Cardiac muscle cell (in vitro differentiated cells and primary cell): ENCODE results near the gene ZNF438. TPM values are rescaled to one million over a fixed set of nuclear protein-coding genes. Genes with fewer than 3 reads are reported as not detected.
"Not testable (repeated sequence)": the region's sequence is repeated elsewhere in the genome, so short reads cannot be mapped to it uniquely, and the experiment has no call there.

Source experiments
- DNase-seq, 2 donors: peaks; one replicate each; pipeline versions ENCODE4 v3.0.0 to v3.0.0-alpha.2; 2010 to 2017; ENCODE audit warnings: low read depth in 1 of 2, low spot score in 1 of 2
- H3K27ac ChIP-seq: fragments of 200-600 bp; sonication (generic); 2 replicates; pipeline ENCODE4 v1.5.1; 2016
- H3K27me3 ChIP-seq: fragments of 200-600 bp; sonication (generic); 2 replicates; pipeline ENCODE4 v1.6.0; 2016; ENCODE audit warnings: control low read depth
- H3K36me3 ChIP-seq: fragments of 200-600 bp; sonication (generic); 2 replicates; pipeline ENCODE4 v1.5.1; 2016; ENCODE audit warnings: control low read depth
- H3K4me1 ChIP-seq: fragments of 200-600 bp; sonication (generic); 2 replicates; pipeline ENCODE4 v1.8.1; 2017; ENCODE audit warnings: low read depth, mild to moderate bottlenecking, mixed run types
- H3K4me3 ChIP-seq: fragments of 200-600 bp; sonication (generic); 2 replicates; pipeline ENCODE4 v1.5.1; 2016; ENCODE audit warnings: mild to moderate bottlenecking
- H3K9me3 ChIP-seq: fragments of 200-600 bp; sonication (generic); 2 replicates; pipeline ENCODE4 v1.5.1; 2017; ENCODE audit warnings: low read depth, mild to moderate bottlenecking, control low read depth
- CTCF ChIP-seq: IDR thresholded peaks from 2 replicates; pipeline ENCODE4 v1.5.1; 2012; ENCODE audit warnings: low read depth, mild to moderate bottlenecking, low read length
- polyA plus RNA-seq: library from polyadenylated mRNA; unstranded; fragments of >200 nt; fragmentation: Nextera tagmentation; extraction: Ambion mirVana; gene quantifications from 2 replicates; pipeline ENCODE4 v1.2.1, GENCODE V29; 2016
- total RNA-seq: library from RNA; depleted of rRNA; stranded (reverse); fragments of >200 nt; gene quantifications from 2 replicates; pipeline ENCODE4 v1.2.3, GENCODE V29; 2016

The ZNF438 gene
- total and polyA plus RNA-seq, 2 experiments from 2014 or later: 2.9 to 6.0 TPM

DNA sequence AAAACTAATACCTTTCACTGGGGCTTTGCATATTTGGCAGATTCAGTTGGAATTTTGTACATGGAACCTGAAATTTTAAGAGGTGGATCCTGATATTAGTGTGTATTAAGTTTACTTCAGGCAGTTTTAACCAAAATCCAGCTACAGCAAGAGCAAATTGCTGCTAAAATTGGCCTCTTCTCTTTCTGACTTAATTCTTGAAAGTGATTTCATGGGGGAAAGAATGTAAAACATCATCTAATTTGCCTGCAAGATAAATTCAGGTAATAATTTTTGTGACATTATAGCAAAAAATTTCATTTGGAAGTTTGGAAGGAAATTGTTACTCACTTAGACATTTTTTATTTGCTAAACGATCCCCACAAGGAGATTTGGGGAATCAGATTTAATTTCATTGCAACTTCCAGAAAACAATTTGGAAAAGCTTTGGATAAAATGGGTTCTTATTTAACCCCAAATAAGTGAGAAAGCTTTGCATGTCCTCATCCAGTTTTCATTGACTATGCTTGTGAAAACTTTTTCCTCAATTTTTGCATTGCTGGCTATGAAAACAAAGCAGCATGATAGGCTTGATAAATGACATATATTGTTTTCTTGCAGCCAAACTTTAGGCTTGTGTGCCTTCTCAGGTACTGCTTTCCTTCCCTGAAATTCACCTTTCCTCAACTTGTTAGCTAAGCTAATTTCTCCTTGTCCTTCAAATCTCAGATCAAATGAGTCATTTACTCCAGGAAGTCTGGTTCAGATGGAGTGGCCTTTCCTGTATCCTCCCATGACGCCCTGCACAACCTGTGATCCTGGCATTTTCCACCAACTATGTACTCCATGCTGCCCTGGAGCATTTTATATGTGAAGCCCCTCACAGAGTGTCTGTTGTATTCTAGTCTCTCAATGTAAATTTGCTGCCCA, 27.4 kb upstream of the ZNF438 start:
- H3K4me1 ChIP-seq: no peaks in the 10 kb centered on the region
- peak in 1 of 2 donors; percentile 13 for DNase-seq
- H3K9me3 ChIP-seq: no peaks in the 10 kb centered on the region
- no peak overlapping the region for H3K27ac ChIP-seq
- H3K4me3 ChIP-seq: no peak overlapping the region
- no peaks in the 10 kb centered on the region for H3K36me3 ChIP-seq
- TF ChIP-seq CTCF: no peak
- H3K27me3 ChIP-seq: no peaks in the 10 kb centered on the region

DNA sequence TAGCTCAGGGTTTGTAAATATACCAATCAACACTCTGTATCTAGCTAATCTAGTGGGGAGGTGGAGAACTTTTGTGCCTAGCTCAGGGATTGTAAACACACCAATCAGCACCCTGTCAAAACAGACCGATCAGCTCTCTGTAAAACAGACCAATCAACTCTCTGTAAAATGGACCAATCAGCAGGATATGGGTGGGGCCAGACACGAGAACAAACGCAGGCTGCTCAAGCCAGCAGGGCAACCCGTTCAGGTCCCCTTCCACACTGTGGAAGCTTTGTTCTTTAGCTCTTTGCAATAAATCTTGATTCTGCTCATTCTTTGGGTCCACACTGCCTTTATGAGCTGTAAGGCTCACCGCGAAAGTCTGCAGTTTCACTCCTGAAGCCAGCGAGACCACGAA, 25.0 kb upstream of the ZNF438 start:
- H3K36me3 ChIP-seq: not testable (repeated sequence)

GRCh38 chr10:31055573-31056251, 24.0 kb upstream of the ZNF438 start:
- Histone ChIP-seq H3K9me3 (no peaks in the 10 kb centered on the region), H3K27ac (no peak overlapping the region), H3K36me3 (no peaks in the 10 kb centered on the region), H3K4me1 (no peaks in the 10 kb centered on the region), H3K27me3 (no peaks in the 10 kb centered on the region), H3K4me3 (no peak overlapping the region)
- no peak for TF ChIP-seq CTCF
- DNase-seq: no peak

More for the DNA sequence above, 25.0 kb upstream of the ZNF438 start:
- not testable (repeated sequence) for H3K4me1 ChIP-seq, H3K9me3 ChIP-seq, DNase-seq, H3K4me3 ChIP-seq, H3K27ac ChIP-seq, H3K27me3 ChIP-seq

DNA sequence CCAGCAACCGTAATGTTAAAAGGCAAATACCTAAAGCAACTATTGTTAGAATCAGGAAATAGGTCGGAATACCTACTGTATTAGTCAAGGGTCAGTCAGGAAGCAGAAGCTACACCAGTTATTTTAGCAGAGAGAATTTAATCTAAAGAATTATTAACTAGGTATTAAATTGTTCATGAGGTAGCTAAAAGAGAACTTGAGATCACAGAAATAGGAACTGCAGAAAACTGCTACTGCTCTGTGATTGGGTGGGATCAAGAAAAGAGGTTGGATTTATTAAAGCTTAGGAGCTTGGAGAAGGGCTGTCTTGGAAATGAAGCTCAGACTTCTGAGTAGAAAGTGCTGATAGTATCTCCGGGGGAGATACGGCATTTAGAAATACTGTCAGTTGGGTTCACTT, 20.0 kb upstream of the ZNF438 start:
- Histone ChIP-seq H3K9me3 (no peaks in the 10 kb centered on the region), H3K36me3 (no peaks in the 10 kb centered on the region), H3K27ac (no peak overlapping the region), H3K27me3 (no peaks in the 10 kb centered on the region), H3K4me3 (no peak overlapping the region), H3K4me1 (no peaks in the 10 kb centered on the region)
- TF ChIP-seq CTCF: no peak
- peak in 1 of 2 donors; percentile 37 for DNase-seq

DNA sequence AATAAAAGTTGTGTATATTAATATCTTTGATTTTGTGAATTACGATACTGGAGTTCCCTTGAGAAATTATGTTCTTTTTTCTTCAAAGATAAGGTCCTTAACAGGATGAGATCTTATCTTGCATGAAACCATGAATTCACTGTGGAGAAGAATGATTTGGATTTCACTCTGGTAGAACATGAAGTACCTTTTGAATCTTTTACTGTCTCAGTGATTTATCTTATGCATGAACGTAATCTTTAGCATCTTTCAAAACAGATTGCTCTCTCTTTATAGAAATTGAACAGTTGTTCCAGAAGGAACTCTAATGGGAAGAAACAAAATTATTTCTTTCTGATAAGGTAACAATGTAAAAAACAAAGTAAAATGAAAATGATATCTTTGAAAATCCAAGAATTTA, 11.0 kb upstream of the ZNF438 start:
- TF ChIP-seq CTCF: no peak
- DNase-seq: no peak
- Histone ChIP-seq H3K4me1 (no peaks in the 10 kb centered on the region), H3K4me3 (no peak overlapping the region), H3K36me3 (no peaks in the 10 kb centered on the region), H3K27ac (no peak overlapping the region), H3K9me3 (no peaks in the 10 kb centered on the region), H3K27me3 (no peaks in the 10 kb centered on the region)

GRCh38 chr10:31041011-31041410, 9.3 kb upstream of the ZNF438 start:
- no peak for DNase-seq

GRCh38 chr10:31039006-31039405, 7.3 kb upstream of the ZNF438 start:
- H3K27ac ChIP-seq, H3K4me1 ChIP-seq, H3K9me3 ChIP-seq, H3K27me3 ChIP-seq, DNase-seq, H3K36me3 ChIP-seq, H3K4me3 ChIP-seq: not testable (repeated sequence)

More at GRCh38 chr10:31041011-31041410, 9.3 kb upstream of the ZNF438 start:
- TF ChIP-seq CTCF: no peak
- Histone ChIP-seq H3K27ac (no peak overlapping the region), H3K4me3 (no peak overlapping the region), H3K36me3 (no peaks in the 10 kb centered on the region), H3K9me3 (no peaks in the 10 kb centered on the region), H3K4me1 (no peaks in the 10 kb centered on the region), H3K27me3 (no peaks in the 10 kb centered on the region)
